Measurements from ENCODE around the gene RAB8A.
"Not testable (repeated sequence)": the region's sequence is repeated elsewhere in the genome, so short reads cannot be mapped to it uniquely, and the experiment has no call there.

The RAB8A gene

GRCh38 chr19:16170134-16170533 is 58.4 kb downstream of the RAB8A start:
- DNase-seq (ENCODE audit: low spot score), result no peak

DNA sequence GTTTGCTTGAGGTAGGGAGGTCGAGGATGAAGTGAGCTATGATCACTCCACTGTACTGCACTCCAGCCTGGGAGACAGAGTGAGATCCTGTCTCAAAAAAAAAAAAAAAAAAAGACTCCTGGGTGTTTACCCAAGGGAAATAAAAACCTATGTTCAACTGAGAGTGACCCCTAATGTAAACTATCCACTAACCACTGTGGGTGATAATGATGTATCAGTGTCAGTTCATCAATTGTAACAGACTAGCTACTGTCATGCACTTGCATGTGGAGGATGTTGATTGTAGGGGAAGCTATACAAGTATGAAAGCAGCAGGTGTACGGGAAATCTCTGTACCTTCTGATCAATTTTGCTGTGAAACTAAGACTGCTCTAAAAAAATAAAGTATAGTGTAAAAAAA is 64.3 kb downstream of the RAB8A start:
- no peak for DNase-seq (ENCODE audit: low spot score)

- DNase-seq (ENCODE audit: low spot score), result not testable (repeated sequence)
Observed at GRCh38 chr19:16178866-16179265, 67.2 kb downstream of the RAB8A start.

DNA sequence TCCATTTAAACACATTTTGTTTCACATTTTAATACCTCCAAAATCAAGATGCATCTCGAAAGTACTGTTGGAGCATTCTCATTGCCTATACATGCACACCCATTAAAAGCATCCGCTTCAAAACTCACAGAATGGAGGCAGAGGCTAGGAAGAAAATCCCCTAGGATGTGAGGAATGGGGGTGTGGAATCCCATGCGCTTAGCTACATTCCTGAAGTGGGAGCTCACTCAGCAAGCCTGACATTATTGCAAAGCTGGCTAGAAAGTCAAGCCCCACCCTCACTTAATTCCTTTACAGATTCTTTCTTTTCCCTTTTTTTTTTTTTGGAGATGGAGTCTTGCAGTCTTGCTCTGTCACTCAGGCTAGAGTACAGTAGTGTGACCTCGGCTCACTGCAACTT is 68.9 kb downstream of the RAB8A start:
- DNase-seq (ENCODE audit: low spot score), result no peak

Measured in SK-N-DZ (cell line).